ENCODE data around the gene UBE3D.

GRCh38 chr6:82869493-82869892 is 196.1 kb downstream of the UBE3D start:
- TF ChIP-seq CTCF (conservative IDR thresholded peaks at IDR 0.05; ENCODE audit: low read depth, low read length) (no peak), EZH2 (IDR thresholded peaks at IDR 0.05; ENCODE audit: borderline replicate concordance, low read depth, low read length, poor library complexity, severe bottlenecking) (no peak)
